Measurements from ENCODE around the gene FOSL1.

Gene FOSL1

GRCh38 chr11:65859812-65860277 is 40.3 kb downstream of the FOSL1 start:
- ChIA-PET CTCF (interaction anchor here (0.6 to 6.0 kb wide), 38 partner anchors 9 to 196 kb away, joined by 3 to 174 read pairs (median 5); partner anchors contain the start of genes CATSPER1, CCDC85B, CTSW and EFEMP2), POLR2A (interaction anchor here (0.8 to 5.2 kb wide), 13 partner anchors 10 to 222 kb away, joined by 3 to 103 read pairs (median 8); partner anchors contain the start of genes BANF1, CCDC85B, EFEMP2 and EIF1AD)

GRCh38 chr11:65859095-65859811 is 40.9 kb downstream of the FOSL1 start:
- H3K4me3 ChIP-seq (ENCODE audit: low read depth, low read length) = peak overlapping the region; percentile 95
- ChIA-PET CTCF (interaction anchor here (0.6 to 6.0 kb wide), 37 partner anchors 8 to 196 kb away, joined by 3 to 174 read pairs (median 5); partner anchors contain the start of genes CCDC85B, CTSW, EFEMP2 and FIBP), POLR2A (interaction anchor here (0.6 to 5.2 kb wide), 15 partner anchors 9 to 454 kb away, joined by 3 to 103 read pairs (median 6); partner anchors contain the start of genes BANF1, CCDC85B, EFEMP2 and EIF1AD)
- TF ChIP-seq CTCF (IDR thresholded peaks at IDR 0.05; ENCODE audit: insufficient read depth, low read length, missing control alignments) = peak; percentile 25
- peak; percentile 88 for DNase-seq (ENCODE audit: low read depth, low spot score)

More at GRCh38 chr11:65859812-65860277, 40.3 kb downstream of the FOSL1 start:
- TF ChIP-seq CTCF (IDR thresholded peaks at IDR 0.05; ENCODE audit: insufficient read depth, low read length, missing control alignments) = no peak
- DNase-seq (ENCODE audit: low read depth, low spot score) = no peak
- H3K4me3 ChIP-seq (ENCODE audit: low read depth, low read length) = peak overlapping the region; percentile 95

- no peak for DNase-seq (ENCODE audit: low read depth, low spot score)
- no peak for TF ChIP-seq CTCF (IDR thresholded peaks at IDR 0.05; ENCODE audit: insufficient read depth, low read length, missing control alignments)
- POLR2A ChIA-PET = interaction anchor here (0.6 to 5.2 kb wide), 22 partner anchors 9 to 454 kb away, joined by 3 to 103 read pairs (median 4); partner anchors contain the start of genes CCDC85B, EFEMP2, FIBP and KAT5
- H3K4me3 ChIP-seq (ENCODE audit: low read depth, low read length) = peak overlapping the region; percentile 54
- CTCF ChIA-PET = interaction anchor here (0.7 to 6.0 kb wide), 12 partner anchors 8 to 164 kb away, joined by 3 to 174 read pairs (median 6); partner anchors contain the start of genes EFEMP2 and FIBP
Measured at GRCh38 chr11:65858681-65859087, 41.5 kb downstream of the FOSL1 start.

- ChIA-PET CTCF (interaction anchor here (0.6 to 6.0 kb wide), 9 partner anchors 8 to 165 kb away, joined by 3 to 174 read pairs (median 5); partner anchors contain the start of genes EFEMP2 and FIBP), POLR2A (interaction anchor here (0.6 to 5.2 kb wide), 20 partner anchors 8 to 243 kb away, joined by 3 to 103 read pairs (median 4); partner anchors contain the start of genes CCDC85B, EFEMP2, FIBP and KAT5)
- no peak for TF ChIP-seq CTCF (IDR thresholded peaks at IDR 0.05; ENCODE audit: insufficient read depth, low read length, missing control alignments)
- peak within 1 kb of the TSS; percentile 95 for H3K4me3 ChIP-seq (ENCODE audit: low read depth, low read length)
- peak; percentile 85 for DNase-seq (ENCODE audit: low read depth, low spot score)
Measured at GRCh38 chr11:65857853-65858680, 42.1 kb downstream of the FOSL1 start, which contains the start of gene CFL1. TSS of gene CFL1 (minus strand) at chr11:65858180. CDS start at chr11:65858099, 81 bp downstream.

- no peak for TF ChIP-seq CTCF (IDR thresholded peaks at IDR 0.05; ENCODE audit: insufficient read depth, low read length, missing control alignments)
- no peak for DNase-seq (ENCODE audit: low read depth, low spot score)
- CTCF ChIA-PET = interaction anchor here (0.6 kb wide), 1 partner anchor 153 kb away, joined by 3 read pairs; no protein-coding TSS in a partner anchor
- peak overlapping the region; percentile 95 for H3K4me3 ChIP-seq (ENCODE audit: low read depth, low read length)
- POLR2A ChIA-PET = interaction anchor here (0.6 to 5.2 kb wide), 10 partner anchors 12 to 242 kb away, joined by 3 to 103 read pairs (median 6); partner anchors contain the start of genes CCDC85B, EFEMP2, FIBP and KAT5
Measured at GRCh38 chr11:65857500-65857852, 42.7 kb downstream of the FOSL1 start.
